Measurements from ENCODE around the gene ITPK1.

The ITPK1 gene

DNA sequence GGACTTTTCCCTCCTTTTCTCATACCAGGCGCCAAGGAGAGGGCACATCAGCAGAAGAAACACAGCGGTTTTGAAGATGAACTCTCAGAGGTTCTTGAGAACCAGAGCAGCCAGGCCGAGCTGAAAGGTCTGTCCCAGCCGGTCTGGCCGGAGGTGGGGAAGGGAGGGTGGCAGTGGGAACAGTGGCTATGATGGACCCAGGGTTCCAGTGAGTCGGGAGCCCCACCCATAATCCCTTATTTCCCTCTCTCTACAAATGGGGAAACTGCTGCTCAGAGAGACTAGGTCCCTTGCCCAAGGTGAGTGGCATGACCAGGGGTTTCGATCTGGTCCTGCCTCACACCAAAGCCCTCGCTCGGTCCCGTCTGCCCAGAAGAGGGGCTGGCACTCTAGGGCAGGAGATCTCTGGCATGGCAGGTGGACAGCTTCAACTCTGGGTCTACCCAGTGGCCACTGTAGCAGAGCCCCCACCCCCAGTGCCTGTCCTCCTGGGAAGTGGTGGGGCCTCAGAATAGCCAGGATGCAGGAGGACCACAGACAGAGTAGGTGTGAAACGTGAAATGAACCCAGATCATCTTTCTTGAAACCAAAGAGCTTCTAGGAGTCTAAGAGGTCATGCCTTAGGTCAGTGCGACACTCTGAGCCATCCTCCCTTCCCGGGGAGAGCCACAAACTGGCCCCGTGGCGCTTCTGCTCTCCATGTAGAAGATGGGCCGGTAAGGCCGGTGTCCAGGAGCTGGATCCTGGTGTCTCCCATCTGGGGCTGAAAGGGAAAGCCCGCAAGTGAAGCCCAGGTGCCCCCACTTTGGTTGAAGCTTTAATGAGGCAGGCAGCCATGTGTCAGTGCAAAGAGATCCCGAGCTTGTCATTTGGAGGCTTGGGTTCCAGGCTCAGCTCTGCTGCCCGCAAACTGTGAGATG lies 185.8 kb downstream of the ITPK1 start:
- ChIA-PET POLR2A (no interaction called here), CTCF (no interaction called here)
- TF ChIP-seq GFI1B (tag by site-specific recombination; IDR thresholded peaks at IDR 0.05) (no peak), ZSCAN18 (tag by site-specific recombination; IDR thresholded peaks at IDR 0.05) (no peak), ZNF548 (tag by site-specific recombination; IDR thresholded peaks at IDR 0.05) (no peak), ZBTB1 (tag by site-specific recombination; IDR thresholded peaks at IDR 0.05) (no peak), ZNF830 (tag by site-specific recombination; IDR thresholded peaks at IDR 0.05; ENCODE audit: low read depth) (no peak), ZNF530 (tag by site-specific recombination; IDR thresholded peaks at IDR 0.05; ENCODE audit: low read depth) (no peak), ZBTB10 (tag by site-specific recombination; IDR thresholded peaks at IDR 0.05) (no peak), ZNF324 (tag by site-specific recombination; IDR thresholded peaks at IDR 0.05) (no peak), ZNF473 (tag by site-specific recombination; IDR thresholded peaks at IDR 0.05) (no peak), ZNF449 (tag by site-specific recombination; IDR thresholded peaks at IDR 0.05) (no peak), REPIN1 (tag by site-specific recombination; IDR thresholded peaks at IDR 0.05; ENCODE audit: low read depth) (no peak), KLF7 (tag by site-specific recombination; IDR thresholded peaks at IDR 0.05; ENCODE audit: borderline replicate concordance) (no peak), ATF2 (tag by site-specific recombination; IDR thresholded peaks at IDR 0.05; ENCODE audit: low read depth) (no peak), ZNF621 (tag by site-specific recombination; IDR thresholded peaks at IDR 0.05) (no peak)
- TF ChIP-seq, protein P1, sequence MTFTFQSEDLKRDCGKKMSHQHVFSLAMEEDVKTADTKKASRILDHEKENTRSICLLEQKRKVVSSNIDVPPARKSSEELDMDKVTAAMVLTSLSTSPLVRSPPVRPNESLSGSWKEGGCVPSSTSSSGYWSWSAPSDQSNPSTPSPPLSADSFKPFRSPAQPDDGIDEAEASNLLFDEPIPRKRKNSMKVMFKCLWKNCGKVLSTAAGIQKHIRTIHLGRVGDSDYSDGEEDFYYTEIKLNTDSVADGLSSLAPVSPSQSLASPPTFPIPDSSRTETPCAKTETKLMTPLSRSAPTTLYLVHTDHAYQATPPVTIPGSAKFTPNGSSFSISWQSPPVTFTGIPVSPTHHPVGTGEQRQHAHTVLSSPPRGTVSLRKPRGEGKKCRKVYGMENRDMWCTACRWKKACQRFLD (tag by site-specific recombination; IDR thresholded peaks at IDR 0.05): no peak
- TF ChIP-seq, protein P2, sequence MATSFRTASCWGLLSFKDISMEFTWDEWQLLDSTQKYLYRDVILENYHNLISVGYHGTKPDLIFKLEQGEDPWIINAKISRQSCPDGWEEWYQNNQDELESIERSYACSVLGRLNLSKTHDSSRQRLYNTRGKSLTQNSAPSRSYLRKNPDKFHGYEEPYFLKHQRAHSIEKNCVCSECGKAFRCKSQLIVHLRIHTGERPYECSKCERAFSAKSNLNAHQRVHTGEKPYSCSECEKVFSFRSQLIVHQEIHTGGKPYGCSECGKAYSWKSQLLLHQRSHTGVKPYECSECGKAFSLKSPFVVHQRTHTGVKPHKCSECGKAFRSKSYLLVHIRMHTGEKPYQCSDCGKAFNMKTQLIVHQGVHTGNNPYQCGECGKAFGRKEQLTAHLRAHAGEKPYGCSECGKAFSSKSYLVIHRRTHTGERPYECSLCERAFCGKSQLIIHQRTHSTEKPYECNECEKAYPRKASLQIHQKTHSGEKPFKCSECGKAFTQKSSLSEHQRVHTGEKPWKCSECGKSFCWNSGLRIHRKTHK (tag by site-specific recombination; IDR thresholded peaks at IDR 0.05): no peak
- H3K36me3 ChIP-seq (ENCODE audit: control insufficient read depth in 2 of 2, insufficient read depth in 1 of 2, low read length in 2 of 2): no peaks in the 10 kb centered on the region
- H3K9me3 ChIP-seq (ENCODE audit: control insufficient read depth, insufficient read depth, low read depth, low read length): no peaks in the 10 kb centered on the region
- no peaks in the 10 kb centered on the region for H3K4me1 ChIP-seq (ENCODE audit: control insufficient read depth, insufficient read depth, low read length)
- H3K4me3 ChIP-seq (ENCODE audit: low read depth, low read length): no peak overlapping the region
- H3K27ac ChIP-seq (ENCODE audit: extremely low read depth, low read depth, low read length): no peak overlapping the region
